Stimulated activated naive CD8-positive, alpha-beta T cell treated with anti-CD3 and anti-CD28 coated beads, Interleukin-15, amount 100 ng/mL, for 72 hours (primary cell): Measurements from ENCODE around the gene ARMC2.

Experiments used
- ATAC-seq: fragments of 150-1000 bp; cut with Tn5 transposase; 2 replicates; pipeline ENCODE4 v1.10.0; 2021; ENCODE audit warnings: mild to moderate bottlenecking, moderate library complexity
- DNase-seq, 2 donors: peaks; one replicate each; pipeline ENCODE4 v3.0.0; 2021 to 2022
- H3K27ac Mint-ChIP-seq, 2 donors: one replicate each; pipeline ENCODE4 v1.8.0; 2022; ENCODE audit warnings: mild to moderate bottlenecking in 2 of 2, mixed read lengths in 2 of 2, moderate library complexity in 2 of 2
- H3K27me3 Mint-ChIP-seq: one replicate; pipeline ENCODE4 v1.8.0; 2022; ENCODE audit warnings: mixed read lengths
- H3K4me1 Mint-ChIP-seq: one replicate; pipeline ENCODE4 v1.8.0; 2022; ENCODE audit warnings: mild to moderate bottlenecking, mixed read lengths
- H3K4me3 Mint-ChIP-seq, 2 donors: one replicate each; pipeline ENCODE4 v1.8.0; 2022; ENCODE audit warnings: mild to moderate bottlenecking in 2 of 2, mixed read lengths in 2 of 2, moderate library complexity in 1 of 2
- H3K9me3 Mint-ChIP-seq, 2 donors: one replicate each; pipeline ENCODE4 v1.8.0; 2022; ENCODE audit warnings: mixed read lengths in 2 of 2

ARMC2 gene

DNA sequence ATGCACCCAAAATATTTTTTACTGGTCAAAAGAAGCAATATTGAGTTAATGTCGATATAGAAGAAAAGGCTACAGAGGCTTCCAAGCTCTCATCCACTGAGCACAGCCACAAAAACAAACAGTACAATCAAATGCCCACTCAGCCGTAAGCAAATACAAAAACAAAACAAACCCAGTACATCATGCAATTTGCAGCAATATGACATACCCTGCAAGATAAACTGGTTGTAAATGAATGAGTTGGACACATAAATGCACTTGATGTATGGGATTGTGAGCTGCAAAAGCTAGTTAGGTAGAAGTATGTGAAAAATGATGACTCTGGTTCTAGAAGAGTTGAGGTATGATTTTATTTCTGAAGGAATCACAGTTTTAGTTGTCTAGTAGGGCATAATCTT, 162.5 kb downstream of the ARMC2 start:
- H3K27me3 Mint-ChIP-seq, result no peaks in the 10 kb centered on the region
- no peak for DNase-seq
- H3K27ac Mint-ChIP-seq, result peak overlapping the region in 1 of 2 donors; percentile 7
- H3K4me3 Mint-ChIP-seq, result peak overlapping the region; percentile 34 to 96
- ATAC-seq, result no peak
- peaks cover 72% of the 10 kb centered on the region for H3K4me1 Mint-ChIP-seq
- no peaks in the 10 kb centered on the region for H3K9me3 Mint-ChIP-seq

- no peak overlapping the region for H3K27ac Mint-ChIP-seq
- no peak for ATAC-seq
These were observed 165.6 kb downstream of the ARMC2 start for GRCh38 chr6:109013656-109014305.

GRCh38 chr6:109014606-109015005, 166.4 kb downstream of the ARMC2 start:
- peaks cover 55% of the 10 kb centered on the region for H3K4me1 Mint-ChIP-seq
- no peak for ATAC-seq
- H3K9me3 Mint-ChIP-seq, result no peaks in the 10 kb centered on the region

More at GRCh38 chr6:109013656-109014305, 165.6 kb downstream of the ARMC2 start:
- no peaks in the 10 kb centered on the region for H3K27me3 Mint-ChIP-seq
- no peak for DNase-seq
- H3K4me3 Mint-ChIP-seq, result peak overlapping the region in 1 of 2 donors; percentile 42
- H3K4me1 Mint-ChIP-seq, result peaks cover 49% of the 10 kb centered on the region
- H3K9me3 Mint-ChIP-seq, result no peaks in the 10 kb centered on the region

DNA sequence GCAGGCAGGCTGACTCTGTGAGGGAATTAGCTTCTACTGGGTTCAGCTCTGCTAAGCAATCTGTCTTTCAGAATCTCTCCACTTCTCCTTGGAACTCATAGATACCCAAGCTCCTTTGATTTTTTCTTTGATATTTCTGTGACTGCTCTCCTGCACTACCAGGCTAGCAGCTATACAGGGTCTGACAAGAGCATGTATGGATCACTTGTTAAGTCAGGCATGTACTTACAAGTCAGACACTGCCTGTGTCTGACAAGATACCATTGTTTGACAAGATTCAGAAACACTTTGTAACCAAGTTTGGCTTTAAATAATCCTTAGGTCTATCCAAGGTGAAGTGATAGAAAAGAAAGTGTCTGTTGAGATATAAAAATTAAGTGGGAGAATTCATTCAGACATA, 167.0 kb downstream of the ARMC2 start:
- Mint-ChIP-seq H3K27ac (no peak overlapping the region), H3K4me1 (peaks cover 51% of the 10 kb centered on the region), H3K4me3 (peak overlapping the region in 1 of 2 donors; percentile 39), H3K27me3 (no peaks in the 10 kb centered on the region), H3K9me3 (no peaks in the 10 kb centered on the region)
- DNase-seq (no peak), ATAC-seq (peak; percentile 12)

More at GRCh38 chr6:109014606-109015005, 166.4 kb downstream of the ARMC2 start:
- Mint-ChIP-seq H3K27me3 (no peaks in the 10 kb centered on the region), H3K4me3 (peak overlapping the region; percentile 16 to 53), H3K27ac (peak overlapping the region; percentile 21 to 23)
- no peak for DNase-seq

GRCh38 chr6:109019911-109020310, 171.7 kb downstream of the ARMC2 start:
- H3K27ac Mint-ChIP-seq, result no peak overlapping the region
- H3K4me1 Mint-ChIP-seq, result peaks cover 19% of the 10 kb centered on the region
- no peak for ATAC-seq
- H3K27me3 Mint-ChIP-seq, result no peaks in the 10 kb centered on the region
- no peak for DNase-seq
- H3K9me3 Mint-ChIP-seq, result no peaks in the 10 kb centered on the region
- H3K4me3 Mint-ChIP-seq, result no peak overlapping the region

DNA sequence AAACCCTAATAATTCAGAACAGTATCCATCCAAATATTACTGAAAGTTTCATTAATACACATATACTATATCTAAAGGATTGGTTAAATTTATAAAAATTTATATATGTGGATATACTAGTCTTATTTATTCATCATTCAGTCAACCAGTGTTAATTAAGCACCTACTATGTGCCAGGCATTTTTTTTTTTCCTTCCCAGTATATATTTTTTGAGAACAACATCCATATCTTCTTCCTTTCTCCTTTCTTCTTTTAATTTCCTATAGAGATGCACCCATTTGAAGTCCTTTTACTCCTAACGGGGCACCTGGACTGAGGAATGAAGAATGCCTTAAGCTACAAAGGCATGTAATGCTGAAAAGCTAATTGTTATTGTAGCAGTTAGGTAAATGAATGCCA, 173.6 kb downstream of the ARMC2 start:
- Mint-ChIP-seq H3K27me3 (no peaks in the 10 kb centered on the region), H3K27ac (no peak overlapping the region), H3K4me1 (peaks cover 26% of the 10 kb centered on the region), H3K4me3 (no peak overlapping the region), H3K9me3 (no peaks in the 10 kb centered on the region)
- DNase-seq, result no peak
- no peak for ATAC-seq

- no peak overlapping the region for H3K4me3 Mint-ChIP-seq
- H3K27ac Mint-ChIP-seq, result no peak overlapping the region
- ATAC-seq (no peak), DNase-seq (no peak)
- peaks cover 26% of the 10 kb centered on the region for H3K4me1 Mint-ChIP-seq
- no peaks in the 10 kb centered on the region for H3K27me3 Mint-ChIP-seq
- H3K9me3 Mint-ChIP-seq, result no peaks in the 10 kb centered on the region
These were observed 175.2 kb downstream of the ARMC2 start for GRCh38 chr6:109023356-109023925.
